OCI-LY1 (cell line): ENCODE data around the gene ZNF579.

Experiments used
- H2AFZ ChIP-seq: fragments of 200-600 bp; sonication (generic), shearing (Covaris generic); 2 replicates; pipeline ENCODE4 v1.6.0; 2014; ENCODE audit warnings: antibody characterized with exemption, mild to moderate bottlenecking, low read length
- H3F3A ChIP-seq: fragments of 200-600 bp; sonication (generic), shearing (Covaris generic); 2 replicates; pipeline ENCODE4 v1.6.0; 2014; ENCODE audit warnings: mild to moderate bottlenecking, antibody characterized with exemption, low read length, moderate library complexity; ENCODE audit not compliant: insufficient read depth
- H3K27ac ChIP-seq: fragments of 200-600 bp; sonication (generic); 2 replicates; pipeline ENCODE4 v1.5.1; 2014; ENCODE audit warnings: low read length, mixed run types, mild to moderate bottlenecking, low read depth; ENCODE audit not compliant: poor library complexity, severe bottlenecking
- H3K27me3 ChIP-seq: fragments of 200-600 bp; sonication (generic); 2 replicates; pipeline ENCODE4 v1.6.0; 2014; ENCODE audit warnings: antibody characterized with exemption, mild to moderate bottlenecking, low read length, moderate library complexity; ENCODE audit not compliant: insufficient read depth
- H3K36me3 ChIP-seq: fragments of 200-600 bp; sonication (generic); 2 replicates; pipeline ENCODE4 v1.6.1; 2014; ENCODE audit warnings: mild to moderate bottlenecking, antibody characterized with exemption, low read length, moderate library complexity, mixed read lengths; ENCODE audit not compliant: insufficient read depth
- H3K4me1 ChIP-seq: fragments of 200-600 bp; sonication (generic); 2 replicates; pipeline ENCODE4 v1.5.1; 2014; ENCODE audit warnings: mild to moderate bottlenecking, low read length, moderate library complexity; ENCODE audit not compliant: insufficient read depth, severe bottlenecking
- H3K4me2 ChIP-seq: fragments of 200-600 bp; sonication (generic), shearing (Covaris generic); 2 replicates; pipeline ENCODE4 v1.6.1; 2014; ENCODE audit warnings: low read length
- H3K4me3 ChIP-seq: fragments of 200-600 bp; sonication (generic); 2 replicates; pipeline ENCODE4 v1.5.1; 2014; ENCODE audit warnings: low read length, low read depth, mild to moderate bottlenecking, mixed read lengths; ENCODE audit not compliant: poor library complexity, severe bottlenecking
- H3K79me2 ChIP-seq: fragments of 200-600 bp; shearing (Covaris generic); 2 replicates; pipeline ENCODE4 v1.6.1; 2016; ENCODE audit warnings: mixed run types, low read length, mixed read lengths; ENCODE audit not compliant: insufficient read depth
- H3K9ac ChIP-seq: fragments of 200-600 bp; sonication (generic), shearing (Covaris generic); 2 replicates; pipeline ENCODE4 v1.6.1; 2014; ENCODE audit warnings: mild to moderate bottlenecking, low read length, mixed read lengths
- H3K9me2 ChIP-seq: fragments of 200-600 bp; sonication (generic), shearing (Covaris generic); 2 replicates; pipeline ENCODE4 v1.6.1; 2014; ENCODE audit warnings: low read depth, mild to moderate bottlenecking, low read length, mixed read lengths
- H3K9me3 ChIP-seq: fragments of 200-600 bp; shearing (Covaris generic); 2 replicates; pipeline ENCODE4 v1.6.1; 2014; ENCODE audit warnings: low read length, mixed read lengths
- H4K20me1 ChIP-seq: fragments of 200-600 bp; sonication (generic), shearing (Covaris generic); 2 replicates; pipeline ENCODE4 v1.6.0; 2016; ENCODE audit warnings: mild to moderate bottlenecking, low read length; ENCODE audit not compliant: insufficient read depth
- EZH2 ChIP-seq: fragments of 200-600 bp; sonication (generic), shearing (Covaris generic); IDR thresholded peaks from 2 replicates; pipeline ENCODE4 v1.8.0; 2017; ENCODE audit warnings: borderline replicate concordance, mixed run types, mild to moderate bottlenecking, antibody characterized with exemption, low read length, moderate library complexity, mixed read lengths
- TF ChIP-seq, protein P1 (sequence below): fragments of 200-600 bp; sonication (generic), shearing (Covaris generic); IDR thresholded peaks from 2 replicates; pipeline ENCODE4 v1.5.1; 2017; ENCODE audit warnings: mild to moderate bottlenecking, antibody characterized with exemption, low read length, moderate library complexity, mixed read lengths

ZNF579 gene

DNA sequence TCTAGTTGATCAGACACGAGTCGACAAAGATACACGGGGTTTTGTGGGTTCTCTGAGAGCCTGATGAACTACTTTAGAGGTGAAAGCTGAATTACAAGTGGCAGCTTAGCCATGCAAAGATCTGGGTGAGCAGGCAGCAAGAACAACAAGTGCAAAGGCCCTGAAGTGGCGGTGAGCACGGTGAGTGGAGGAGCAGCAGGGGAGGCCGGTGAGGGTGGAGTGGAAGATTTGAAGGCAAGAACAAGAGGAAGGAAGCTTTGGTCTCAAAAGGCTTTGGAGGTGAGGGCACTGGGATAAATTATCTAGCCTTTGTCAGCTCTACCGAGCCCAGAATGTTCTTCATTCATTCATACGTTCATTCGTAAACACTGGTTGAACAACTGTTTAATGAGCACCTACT lies 26.2 kb upstream of the ZNF579 start:
- H3K4me3 ChIP-seq = peak overlapping the region; percentile 85
- TF ChIP-seq EZH2 = no peak
- TF ChIP-seq, protein P1, sequence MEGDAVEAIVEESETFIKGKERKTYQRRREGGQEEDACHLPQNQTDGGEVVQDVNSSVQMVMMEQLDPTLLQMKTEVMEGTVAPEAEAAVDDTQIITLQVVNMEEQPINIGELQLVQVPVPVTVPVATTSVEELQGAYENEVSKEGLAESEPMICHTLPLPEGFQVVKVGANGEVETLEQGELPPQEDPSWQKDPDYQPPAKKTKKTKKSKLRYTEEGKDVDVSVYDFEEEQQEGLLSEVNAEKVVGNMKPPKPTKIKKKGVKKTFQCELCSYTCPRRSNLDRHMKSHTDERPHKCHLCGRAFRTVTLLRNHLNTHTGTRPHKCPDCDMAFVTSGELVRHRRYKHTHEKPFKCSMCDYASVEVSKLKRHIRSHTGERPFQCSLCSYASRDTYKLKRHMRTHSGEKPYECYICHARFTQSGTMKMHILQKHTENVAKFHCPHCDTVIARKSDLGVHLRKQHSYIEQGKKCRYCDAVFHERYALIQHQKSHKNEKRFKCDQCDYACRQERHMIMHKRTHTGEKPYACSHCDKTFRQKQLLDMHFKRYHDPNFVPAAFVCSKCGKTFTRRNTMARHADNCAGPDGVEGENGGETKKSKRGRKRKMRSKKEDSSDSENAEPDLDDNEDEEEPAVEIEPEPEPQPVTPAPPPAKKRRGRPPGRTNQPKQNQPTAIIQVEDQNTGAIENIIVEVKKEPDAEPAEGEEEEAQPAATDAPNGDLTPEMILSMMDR = no peak
- peak overlapping the region; percentile 48 for H3K27ac ChIP-seq
- H3K9me2 ChIP-seq = no peaks in the 10 kb centered on the region
- H3K79me2 ChIP-seq = no peaks in the 10 kb centered on the region
- no peaks in the 10 kb centered on the region; the same call in 1 of the 2 replicates for H3F3A ChIP-seq
- peaks cover 19% of the 10 kb centered on the region for H3K36me3 ChIP-seq
- no peaks in the 10 kb centered on the region for H3K27me3 ChIP-seq
- peaks cover 13% of the 10 kb centered on the region for H3K4me1 ChIP-seq
- no peaks in the 10 kb centered on the region for H3K9me3 ChIP-seq
- H3K9ac ChIP-seq = peak overlapping the region; percentile 96; the same call in 1 of the 2 replicates
- no peak overlapping the region for H2AFZ ChIP-seq
- H4K20me1 ChIP-seq = no peaks in the 10 kb centered on the region
- peak overlapping the region; percentile 89 for H3K4me2 ChIP-seq

DNA sequence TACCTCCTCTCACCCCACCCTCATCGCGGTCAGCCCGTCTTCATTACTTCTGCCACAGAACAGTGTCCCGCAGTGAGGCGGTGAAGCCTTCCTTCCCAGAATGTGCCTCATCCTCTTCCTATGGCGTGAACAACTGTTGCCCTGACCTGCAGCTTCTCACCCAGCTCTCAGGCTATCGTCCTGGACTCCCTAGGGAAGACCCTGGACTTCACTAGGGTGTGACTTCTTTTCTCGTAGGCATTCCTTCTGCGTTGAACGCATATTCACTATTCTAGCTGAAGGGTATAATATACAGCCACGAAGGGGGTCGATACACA lies 25.8 kb upstream of the ZNF579 start:
- Histone ChIP-seq H4K20me1 (no peaks in the 10 kb centered on the region), H3K4me3 (peak overlapping the region; percentile 85), H3K27ac (peak overlapping the region; percentile 48), H3K9ac (peak overlapping the region; percentile 96), H3K9me2 (no peaks in the 10 kb centered on the region), H2AFZ (no peak overlapping the region), H3K79me2 (no peaks in the 10 kb centered on the region), H3K36me3 (peaks cover 19% of the 10 kb centered on the region), H3K9me3 (no peaks in the 10 kb centered on the region), H3K4me2 (peak overlapping the region; percentile 89), H3K4me1 (peaks cover 14% of the 10 kb centered on the region), H3F3A (no peaks in the 10 kb centered on the region; the same call in 1 of the 2 replicates), H3K27me3 (no peaks in the 10 kb centered on the region)
- TF ChIP-seq EZH2 = no peak
- TF ChIP-seq, protein P1 = no peak

DNA sequence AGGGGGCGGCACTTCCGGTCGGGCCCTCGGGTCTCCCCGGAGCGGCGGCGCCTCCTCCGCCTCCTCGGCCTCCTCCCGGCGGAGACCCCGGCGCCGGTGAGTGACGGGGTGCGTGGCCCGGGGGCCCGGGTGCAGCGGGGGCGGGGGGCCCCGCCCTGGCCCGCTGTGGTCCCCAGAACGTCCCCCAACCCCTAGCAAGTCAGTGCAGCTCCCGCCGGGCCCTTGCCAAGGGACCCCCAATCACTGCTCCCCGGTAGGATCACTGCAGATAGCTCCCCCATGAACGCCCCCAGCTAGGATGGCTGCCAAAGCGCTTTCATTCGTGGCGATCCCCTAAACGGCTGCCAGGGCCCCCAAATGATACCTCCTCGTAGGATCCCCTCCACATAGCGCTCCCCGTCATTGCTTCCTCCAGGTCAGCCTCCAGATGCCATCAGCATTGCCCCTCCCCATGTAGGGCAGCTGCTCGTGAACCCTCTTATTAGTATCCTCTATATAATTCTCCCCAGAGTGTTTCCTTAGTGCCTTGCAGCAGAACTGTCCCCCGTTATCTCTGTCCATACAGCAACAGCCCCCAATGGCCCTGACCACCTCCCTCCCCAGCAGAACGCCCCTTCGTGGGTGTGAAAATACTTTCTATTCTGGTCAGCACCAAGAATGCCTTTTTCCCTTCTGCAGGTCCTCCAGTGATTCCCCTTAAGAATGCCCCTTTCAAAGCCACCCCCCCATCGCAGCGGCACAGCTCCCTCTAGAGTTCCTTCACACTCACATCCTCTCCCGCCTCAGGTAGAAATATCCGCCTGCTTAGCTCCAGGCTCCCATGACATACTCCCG lies 25.2 kb upstream of the ZNF579 start, which contains the start of gene ZNF865:
TSS of gene ZNF865 (plus strand) at position 11 of the 834 bp plus-strand sequence. CDS start 7,972 bp downstream, outside the sequence.
- Histone ChIP-seq H3K9me2 (no peaks in the 10 kb centered on the region), H3K4me3 (peak within 1 kb of the TSS; percentile 85), H3K4me1 (peaks cover 20% of the 10 kb centered on the region), H3K27ac (peak within 1 kb of the TSS; percentile 93), H3F3A (no peaks in the 10 kb centered on the region; the same call in 1 of the 2 replicates), H3K9ac (peak within 1 kb of the TSS; percentile 96), H4K20me1 (no peaks in the 10 kb centered on the region), H2AFZ (no peak within 1 kb of the TSS), H3K9me3 (no peaks in the 10 kb centered on the region), H3K79me2 (no peaks in the 10 kb centered on the region), H3K36me3 (peaks cover 19% of the 10 kb centered on the region), H3K27me3 (no peaks in the 10 kb centered on the region), H3K4me2 (peak within 1 kb of the TSS; percentile 92)
- TF ChIP-seq, protein P1 = peak; percentile 78
- no peak for TF ChIP-seq EZH2
